ENCODE measurements around the gene ANKRD18B. TPM values are rescaled to one million over a fixed set of nuclear protein-coding genes. Genes with fewer than 3 reads are reported as not detected.

ANKRD18B gene
- total and polyA plus RNA-seq, 2 of the 8 experiments (the other 6 are each of a cell fraction or from before 2014, with no cell fraction given): 1.6 to 13.8 TPM

Small RNA genes within 50 kb of the gene (small RNA-seq; reads per million reads assigned to genes)
- gene AL139008.1 (ENCODE audit: insufficient read depth) (not detected), gene PRSS3P4 (ENCODE audit: insufficient read depth) (not detected)

Other genes with a start within 250 kb of the ANKRD18B start
- gene NFX1, start 233.7 kb upstream of the ANKRD18B start, total RNA-seq (2021; fragmentation: NEBNext Ultra II Directional; extraction: Animal tissue kit (Norgen Biotek cat#: 25700)): 26.1 and 28.4 TPM in 2 replicates
- gene NFX1, start 233.7 kb upstream of the ANKRD18B start, polyA plus RNA-seq (2011; rRNA removed): 19.2 and 19.4 TPM in 2 replicates
- not detected in 2 replicates for gene AQP7, start 121.7 kb upstream of the ANKRD18B start, total RNA-seq (2021; fragmentation: NEBNext Ultra II Directional; extraction: Animal tissue kit (Norgen Biotek cat#: 25700))
- 0.38 TPM in 1 of 2 replicates, not detected in the other for gene AQP7, start 121.7 kb upstream of the ANKRD18B start, polyA plus RNA-seq (2011; rRNA removed)
- 2.6 and 3.0 TPM in 2 replicates for gene AQP3, start 76.7 kb upstream of the ANKRD18B start, total RNA-seq (2021; fragmentation: NEBNext Ultra II Directional; extraction: Animal tissue kit (Norgen Biotek cat#: 25700))
- 6.4 and 7.6 TPM in 2 replicates for gene AQP3, start 76.7 kb upstream of the ANKRD18B start, polyA plus RNA-seq (2011; rRNA removed)
- 55.0 and 57.9 TPM in 2 replicates for gene NOL6, start 50.3 kb upstream of the ANKRD18B start, total RNA-seq (2021; fragmentation: NEBNext Ultra II Directional; extraction: Animal tissue kit (Norgen Biotek cat#: 25700))
- 44.0 and 50.5 TPM in 2 replicates for gene NOL6, start 50.3 kb upstream of the ANKRD18B start, polyA plus RNA-seq (2011; rRNA removed)